Measurements from ENCODE around the gene HPSE.

- TF ChIP-seq CTCF (IDR thresholded peaks at IDR 0.05 in 2 of 3, conservative IDR thresholded peaks at IDR 0.05 in 1 of 3; ENCODE audit: borderline replicate concordance in 1 of 3, insufficient read depth in 1 of 3, low read depth in 2 of 3, low read length in 2 of 3) = no peak
- no peak for TF ChIP-seq ATF3 (IDR thresholded peaks at IDR 0.05)
- TF ChIP-seq JUND (IDR thresholded peaks at IDR 0.05) = no peak
- no peak for TF ChIP-seq YY1 (IDR thresholded peaks at IDR 0.05; ENCODE audit: extremely low read depth, insufficient replicate concordance, low read depth, low read length)
- no peak for TF ChIP-seq CEBPB (IDR thresholded peaks at IDR 0.05; ENCODE audit: low read depth)
- no peak for TF ChIP-seq REST (IDR thresholded peaks at IDR 0.05; ENCODE audit: low read depth)
- no peak for TF ChIP-seq SIN3A (IDR thresholded peaks at IDR 0.05; ENCODE audit: low read depth)
- TF ChIP-seq ZNF274 (IDR thresholded peaks at IDR 0.05; ENCODE audit: low read depth, low read length) = no peak
- TF ChIP-seq POLR2A (IDR thresholded peaks at IDR 0.05; ENCODE audit: borderline replicate concordance, extremely low read depth, insufficient read depth, insufficient read length) = no peak
- no peak for TF ChIP-seq SRF (IDR thresholded peaks at IDR 0.05; ENCODE audit: low read depth)
- no peak for TF ChIP-seq MAX (IDR thresholded peaks at IDR 0.05)
- TF ChIP-seq POLR2AphosphoS5 (IDR thresholded peaks at IDR 0.05; ENCODE audit: low read depth, low read length) = no peak
Measured at GRCh38 chr4:83305187-83305586, 29.5 kb downstream of the HPSE start.
